GM19328 (cell line): ENCODE measurements around the gene SLCO1A2.

Experiments used
- ATAC-seq: cut with Tn5 transposase; IDR thresholded peaks from one replicate; pipeline ENCODE4 v1.9.1; 2021; ENCODE audit warnings: mild to moderate bottlenecking, moderate library complexity; ENCODE audit not compliant: unreplicated experiment

SLCO1A2 gene

DNA sequence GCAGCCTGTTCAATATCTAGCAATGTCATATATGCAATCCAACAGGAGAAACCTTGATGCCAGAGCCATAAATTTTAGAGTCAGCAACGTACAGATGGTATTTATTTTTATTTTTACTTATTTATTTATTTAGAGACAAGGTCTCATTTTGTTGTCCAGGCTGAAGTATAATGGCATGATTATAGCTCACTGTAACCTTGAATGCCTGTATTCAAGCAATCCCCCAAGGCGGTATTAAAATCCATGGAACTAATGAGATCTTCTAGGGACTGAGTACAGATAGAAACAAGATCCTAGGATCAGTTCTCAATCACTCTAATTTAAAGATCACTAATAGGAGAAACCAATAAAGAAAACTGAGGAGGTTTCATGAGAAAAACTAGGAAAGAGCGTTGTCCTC lies 114.5 kb downstream of the SLCO1A2 start:
- no peak for ATAC-seq

DNA sequence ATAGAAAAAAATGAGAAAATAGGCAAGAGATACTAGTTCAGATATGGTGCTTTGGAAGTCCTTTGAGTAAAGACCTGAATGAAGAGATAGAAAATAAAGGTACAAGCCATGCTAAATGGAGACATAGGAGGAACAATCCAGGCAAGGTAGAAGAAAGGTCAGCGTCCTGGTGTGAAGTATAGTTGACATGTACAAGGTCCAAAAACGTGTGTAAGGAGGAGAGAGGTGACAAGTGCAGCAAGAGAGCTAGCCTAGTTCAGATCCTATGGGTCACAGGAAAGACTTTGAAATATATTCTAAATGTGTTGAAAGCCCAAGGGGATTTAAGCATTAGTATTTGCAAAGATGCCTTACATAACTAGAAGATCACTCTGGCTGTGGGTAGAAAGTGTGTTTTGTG lies 115.5 kb downstream of the SLCO1A2 start:
- no peak for ATAC-seq
